Hepatocyte (in vitro differentiated cells): ENCODE data around the gene GMPPB. TPM values are rescaled to one million over a fixed set of nuclear protein-coding genes. Genes with fewer than 3 reads are reported as not detected.
"Not testable (repeated sequence)": the region's sequence is repeated elsewhere in the genome, so short reads cannot be mapped to it uniquely, and the experiment has no call there.

Source experiments
- DNase-seq: peaks from one replicate; pipeline ENCODE4 v3.0.0-alpha.2; 2016; ENCODE audit warnings: low spot score
- H2AFZ ChIP-seq: fragments of 200-600 bp; sonication (generic); 2 replicates; pipeline ENCODE4 v1.6.0; 2016; ENCODE audit warnings: antibody characterized with exemption, mild to moderate bottlenecking
- H3K27ac ChIP-seq: fragments of 200-600 bp; sonication (generic); 2 replicates; pipeline ENCODE4 v1.5.1; 2016; ENCODE audit warnings: mild to moderate bottlenecking
- H3K27me3 ChIP-seq: fragments of 200-600 bp; sonication (generic); 2 replicates; pipeline ENCODE4 v1.6.1; 2016
- H3K36me3 ChIP-seq: fragments of 200-600 bp; sonication (generic); replicated peaks from 2 replicates; pipeline ENCODE4 v1.5.1; 2016; ENCODE audit warnings: low read depth; ENCODE audit not compliant: insufficient read depth
- H3K4me1 ChIP-seq: fragments of 200-600 bp; sonication (generic); 2 replicates; pipeline ENCODE4 v1.5.1; 2016; ENCODE audit warnings: mild to moderate bottlenecking, moderate library complexity; ENCODE audit not compliant: insufficient read depth
- H3K4me2 ChIP-seq: fragments of 200-600 bp; sonication (generic); 2 replicates; pipeline ENCODE4 v1.6.0; 2016
- H3K4me3 ChIP-seq: fragments of 200-600 bp; sonication (generic); 2 replicates; pipeline ENCODE4 v1.5.1; 2016; ENCODE audit warnings: mild to moderate bottlenecking
- H3K79me2 ChIP-seq: fragments of 200-600 bp; sonication (generic); 2 replicates; pipeline ENCODE4 v1.6.0; 2017; ENCODE audit warnings: mild to moderate bottlenecking
- H3K9me2 ChIP-seq: fragments of 200-600 bp; sonication (generic); replicated peaks from 2 replicates; pipeline ENCODE4 v1.6.0; 2017; ENCODE audit warnings: mild to moderate bottlenecking; ENCODE audit not compliant: insufficient read depth
- H3K9me3 ChIP-seq: fragments of 200-600 bp; sonication (generic); 2 replicates; pipeline ENCODE4 v1.5.1; 2016; ENCODE audit warnings: low read depth, mild to moderate bottlenecking
- H4K20me1 ChIP-seq: fragments of 200-600 bp; sonication (generic); 2 replicates; pipeline ENCODE4 v1.6.0; 2016; ENCODE audit warnings: mild to moderate bottlenecking; ENCODE audit not compliant: insufficient read depth, poor library complexity, severe bottlenecking
- CTCF ChIP-seq: fragments of 200-600 bp; sonication (generic); IDR thresholded peaks from 2 replicates; pipeline ENCODE4 v1.5.1; 2016; ENCODE audit warnings: antibody characterized with exemption, mild to moderate bottlenecking; ENCODE audit not compliant: poor library complexity
- EZH2 ChIP-seq: fragments of 200-600 bp; sonication (generic); IDR thresholded peaks from 2 replicates; pipeline ENCODE4 v1.6.1; 2016; ENCODE audit warnings: antibody characterized with exemption, mild to moderate bottlenecking, borderline replicate concordance
- EZH2phosphoT487 ChIP-seq: fragments of 200-600 bp; sonication (generic); IDR thresholded peaks from one replicate; pipeline ENCODE4 v1.6.1; 2018; ENCODE audit warnings: antibody characterized with exemption, mild to moderate bottlenecking, low read depth, moderate library complexity; ENCODE audit not compliant: unreplicated experiment, severe bottlenecking
- WGBS: methylation state at CpG from one replicate; pipeline ENCODE4 v1.1.6; 2016; ENCODE audit warnings: low lambda C conversion rate; ENCODE audit errors: missing lambda C conversion rate; 5-methylcytosine and 5-hydroxymethylcytosine counted together
- polyA plus RNA-seq: library from polyadenylated mRNA; unstranded; fragments of >200 nt; fragmentation: Nextera tagmentation; extraction: Ambion mirVana; gene quantifications from 2 replicates; pipeline ENCODE4 v1.2.1, GENCODE V29; 2016
- total RNA-seq: library from RNA; depleted of rRNA; stranded (reverse); fragments of >200 nt; gene quantifications from 2 replicates; pipeline ENCODE4 v1.2.3, GENCODE V29; 2014

The GMPPB gene
- total and polyA plus RNA-seq, 2 experiments from 2014 or later, result 24.3 to 41.0 TPM

- Histone ChIP-seq H4K20me1 (no peaks in the 10 kb centered on the region), H3K4me1 (no peaks in the 10 kb centered on the region), H3K4me2 (no peak overlapping the region), H3K27me3 (no peaks in the 10 kb centered on the region), H3K9me3 (no peaks in the 10 kb centered on the region), H3K36me3 (no peaks in the 10 kb centered on the region), H3K79me2 (no peaks in the 10 kb centered on the region), H3K27ac (no peak overlapping the region), H3K9me2 (no peaks in the 10 kb centered on the region), H3K4me3 (no peak overlapping the region), H2AFZ (no peak overlapping the region)
- no peak for DNase-seq
- TF ChIP-seq EZH2phosphoT487 (no peak), CTCF (no peak), EZH2 (no peak)
- 92% methylated on average over 8 of the region's 8 CpGs for WGBS
Observed at GRCh38 chr3:49700014-49700413, 23.7 kb downstream of the GMPPB start.

- Histone ChIP-seq H3K4me2 (no peak overlapping the region), H3K9me2 (no peaks in the 10 kb centered on the region), H3K27me3 (no peaks in the 10 kb centered on the region), H3K4me1 (no peaks in the 10 kb centered on the region), H2AFZ (no peak overlapping the region), H3K9me3 (no peaks in the 10 kb centered on the region), H3K4me3 (no peak overlapping the region), H3K79me2 (peaks cover 1% of the 10 kb centered on the region), H4K20me1 (no peaks in the 10 kb centered on the region), H3K27ac (no peak overlapping the region), H3K36me3 (no peaks in the 10 kb centered on the region)
- 96% methylated on average over 14 of the region's 16 CpGs for WGBS
- no peak for TF ChIP-seq EZH2phosphoT487
- no peak for DNase-seq
Observed at GRCh38 chr3:49699281-49699979, 24.3 kb downstream of the GMPPB start.

- 84% methylated on average over 4 of the region's 4 CpGs for WGBS
- H3K9me2 ChIP-seq, H3K9me3 ChIP-seq, H3K4me1 ChIP-seq, H3K4me2 ChIP-seq, H3K27ac ChIP-seq, H2AFZ ChIP-seq, H3K4me3 ChIP-seq, H4K20me1 ChIP-seq, H3K27me3 ChIP-seq, H3K36me3 ChIP-seq, DNase-seq: not testable (repeated sequence)
- H3K79me2 ChIP-seq, result peaks cover 32% of the 10 kb centered on the region
Observed at GRCh38 chr3:49695350-49696015, 28.3 kb downstream of the GMPPB start.

GRCh38 chr3:49694409-49695070 lies 29.2 kb downstream of the GMPPB start:
- not testable (repeated sequence) for H3K4me3 ChIP-seq, H3K9me3 ChIP-seq, H3K9me2 ChIP-seq, H3K36me3 ChIP-seq, DNase-seq, H3K4me2 ChIP-seq, H3K27me3 ChIP-seq, H2AFZ ChIP-seq, H4K20me1 ChIP-seq, H3K27ac ChIP-seq, H3K4me1 ChIP-seq
- WGBS, result 53% methylated on average over 6 of the region's 6 CpGs
- peaks cover 42% of the 10 kb centered on the region for H3K79me2 ChIP-seq

GRCh38 chr3:49691481-49691880 lies 32.3 kb downstream of the GMPPB start:
- DNase-seq, H3K4me3 ChIP-seq, H3K27ac ChIP-seq: not testable (repeated sequence)

GRCh38 chr3:49690856-49691255 lies 32.9 kb downstream of the GMPPB start:
- Histone ChIP-seq H3K79me2 (peaks cover 45% of the 10 kb centered on the region), H3K4me2 (peak overlapping the region; percentile 93)
- H3K9me2 ChIP-seq, DNase-seq, H4K20me1 ChIP-seq, H3K9me3 ChIP-seq, H3K27me3 ChIP-seq, H3K4me1 ChIP-seq, H3K4me3 ChIP-seq, H2AFZ ChIP-seq, H3K27ac ChIP-seq, H3K36me3 ChIP-seq: not testable (repeated sequence)
- WGBS, result 92% methylated on average over 3 of the region's 3 CpGs

More at GRCh38 chr3:49691481-49691880, 32.3 kb downstream of the GMPPB start:
- not testable (repeated sequence) for H3K9me2 ChIP-seq, H4K20me1 ChIP-seq, H3K36me3 ChIP-seq, H3K27me3 ChIP-seq, H3K4me1 ChIP-seq, H2AFZ ChIP-seq, H3K9me3 ChIP-seq
- 98% methylated on average over 3 of the region's 3 CpGs for WGBS
- peak overlapping the region; percentile 93 for H3K4me2 ChIP-seq
- peaks cover 45% of the 10 kb centered on the region for H3K79me2 ChIP-seq

- 13% methylated on average over 16 of the region's 16 CpGs for WGBS
- not testable (repeated sequence) for H3K36me3 ChIP-seq, H3K9me3 ChIP-seq, H3K27me3 ChIP-seq, H3K9me2 ChIP-seq, H4K20me1 ChIP-seq, DNase-seq, H3K4me1 ChIP-seq
- Histone ChIP-seq H3K27ac (peak overlapping the region; percentile 95), H3K4me3 (peak overlapping the region; percentile 95), H2AFZ (peak overlapping the region; percentile 90), H3K4me2 (peak overlapping the region; percentile 93), H3K79me2 (peaks cover 45% of the 10 kb centered on the region)
Observed at GRCh38 chr3:49689908-49690624, 33.7 kb downstream of the GMPPB start.
